ENCODE data around the gene ODAD2.
"Not testable (repeated sequence)": the region's sequence is repeated elsewhere in the genome, so short reads cannot be mapped to it uniquely, and the experiment has no call there.

Gene ODAD2, protein sequence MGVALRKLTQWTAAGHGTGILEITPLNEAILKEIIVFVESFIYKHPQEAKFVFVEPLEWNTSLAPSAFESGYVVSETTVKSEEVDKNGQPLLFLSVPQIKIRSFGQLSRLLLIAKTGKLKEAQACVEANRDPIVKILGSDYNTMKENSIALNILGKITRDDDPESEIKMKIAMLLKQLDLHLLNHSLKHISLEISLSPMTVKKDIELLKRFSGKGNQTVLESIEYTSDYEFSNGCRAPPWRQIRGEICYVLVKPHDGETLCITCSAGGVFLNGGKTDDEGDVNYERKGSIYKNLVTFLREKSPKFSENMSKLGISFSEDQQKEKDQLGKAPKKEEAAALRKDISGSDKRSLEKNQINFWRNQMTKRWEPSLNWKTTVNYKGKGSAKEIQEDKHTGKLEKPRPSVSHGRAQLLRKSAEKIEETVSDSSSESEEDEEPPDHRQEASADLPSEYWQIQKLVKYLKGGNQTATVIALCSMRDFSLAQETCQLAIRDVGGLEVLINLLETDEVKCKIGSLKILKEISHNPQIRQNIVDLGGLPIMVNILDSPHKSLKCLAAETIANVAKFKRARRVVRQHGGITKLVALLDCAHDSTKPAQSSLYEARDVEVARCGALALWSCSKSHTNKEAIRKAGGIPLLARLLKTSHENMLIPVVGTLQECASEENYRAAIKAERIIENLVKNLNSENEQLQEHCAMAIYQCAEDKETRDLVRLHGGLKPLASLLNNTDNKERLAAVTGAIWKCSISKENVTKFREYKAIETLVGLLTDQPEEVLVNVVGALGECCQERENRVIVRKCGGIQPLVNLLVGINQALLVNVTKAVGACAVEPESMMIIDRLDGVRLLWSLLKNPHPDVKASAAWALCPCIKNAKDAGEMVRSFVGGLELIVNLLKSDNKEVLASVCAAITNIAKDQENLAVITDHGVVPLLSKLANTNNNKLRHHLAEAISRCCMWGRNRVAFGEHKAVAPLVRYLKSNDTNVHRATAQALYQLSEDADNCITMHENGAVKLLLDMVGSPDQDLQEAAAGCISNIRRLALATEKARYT

DNA sequence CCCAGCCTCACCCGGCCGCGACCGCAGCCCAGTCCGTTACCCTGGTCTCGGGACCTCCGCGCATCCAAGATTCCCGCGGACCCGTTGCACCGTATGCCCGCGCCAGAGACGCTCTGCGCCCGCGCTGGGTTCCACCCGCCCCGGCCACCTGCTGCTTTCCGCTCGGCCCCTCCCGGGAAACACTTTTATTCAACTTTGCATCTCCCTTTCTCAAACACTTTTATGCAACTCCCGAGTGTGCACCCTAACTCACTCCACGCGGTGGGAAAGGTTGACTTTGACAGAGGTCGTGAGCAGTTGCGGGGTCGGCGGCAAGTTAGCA is at the start of gene ODAD2:
Gene ODAD2, minus strand, starts transcription at position 126 of the 322 bp plus-strand sequence. CDS start 3,937 bp downstream, outside the sequence.
- DNase-seq, result no peak

DNA sequence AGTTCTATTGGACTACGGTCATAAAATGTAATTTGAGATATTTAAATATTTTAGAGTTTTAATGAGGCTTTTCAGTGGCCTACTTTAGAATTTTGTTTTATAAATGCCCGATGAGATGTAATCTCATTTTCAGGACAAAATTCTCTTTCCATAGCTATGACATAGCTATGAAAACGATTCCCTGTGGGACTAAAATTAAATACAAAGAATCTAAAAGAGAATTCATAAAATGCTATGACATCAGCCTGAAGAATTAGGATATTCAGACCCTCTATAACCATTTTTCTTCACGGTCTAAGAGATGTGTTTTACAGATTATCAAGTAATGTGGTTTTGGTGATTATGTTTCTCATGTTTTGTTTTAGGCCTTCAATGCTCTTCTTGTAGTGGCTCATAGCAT is 48.2 kb upstream of the ODAD2 start:
- no peak for DNase-seq

DNA sequence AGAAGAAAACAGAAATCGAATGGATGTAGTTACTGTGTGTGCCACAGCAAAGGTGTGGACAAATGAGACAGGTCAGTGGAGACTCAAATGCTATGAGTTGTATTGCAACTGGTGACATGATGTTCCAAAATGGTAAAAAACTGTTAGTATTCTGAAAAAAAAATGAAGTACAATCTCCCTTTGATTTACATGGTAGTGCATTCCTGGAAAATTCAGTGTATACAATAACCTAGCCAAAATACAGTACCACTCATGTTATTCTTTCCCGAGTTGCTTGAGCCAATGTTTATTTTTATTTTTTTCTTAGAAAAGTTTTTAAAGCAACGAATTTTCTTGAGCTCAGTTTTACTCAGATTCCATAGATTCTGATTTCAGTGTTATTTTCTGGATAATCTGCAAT is 47.7 kb upstream of the ODAD2 start:
- DNase-seq, result no peak

DNA sequence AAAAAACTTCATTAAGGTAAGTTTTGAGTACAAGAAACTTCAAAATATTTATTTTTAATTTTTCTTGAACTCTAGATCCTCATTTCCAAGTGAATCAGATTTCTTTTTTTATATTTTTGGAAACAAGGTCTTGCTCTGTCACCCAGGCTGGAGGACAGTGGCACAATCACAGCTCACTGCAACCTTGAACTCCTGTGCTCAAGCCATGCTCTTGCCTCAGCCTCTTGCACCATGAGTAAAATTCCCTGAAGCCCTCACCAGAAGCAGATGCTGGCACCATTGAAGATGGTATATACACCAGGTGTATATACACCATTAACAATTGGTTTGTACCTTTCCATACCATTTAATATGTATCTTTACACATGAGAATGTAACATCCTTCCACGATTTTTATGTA is 45.1 kb upstream of the ODAD2 start:
- DNase-seq, result no peak

DNA sequence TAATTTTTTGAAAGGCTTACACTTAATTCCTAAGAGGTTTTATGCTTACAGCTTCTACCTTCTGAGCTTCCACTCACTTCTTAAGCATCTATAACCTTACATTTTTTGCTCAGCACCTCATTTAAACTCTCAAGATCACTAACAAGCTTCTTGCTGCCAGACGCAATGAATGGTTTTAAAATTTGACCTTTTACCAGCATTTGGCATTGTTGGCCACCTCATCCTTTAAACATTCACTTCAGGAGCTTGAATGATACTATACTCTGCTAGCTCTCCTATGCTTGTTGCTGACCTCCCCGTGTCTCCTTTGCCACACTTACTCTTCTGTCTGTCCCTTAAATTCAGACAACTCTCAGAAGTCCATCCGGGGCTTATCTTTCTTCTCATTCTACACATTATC is 37.7 kb upstream of the ODAD2 start:
- no peak for DNase-seq

DNA sequence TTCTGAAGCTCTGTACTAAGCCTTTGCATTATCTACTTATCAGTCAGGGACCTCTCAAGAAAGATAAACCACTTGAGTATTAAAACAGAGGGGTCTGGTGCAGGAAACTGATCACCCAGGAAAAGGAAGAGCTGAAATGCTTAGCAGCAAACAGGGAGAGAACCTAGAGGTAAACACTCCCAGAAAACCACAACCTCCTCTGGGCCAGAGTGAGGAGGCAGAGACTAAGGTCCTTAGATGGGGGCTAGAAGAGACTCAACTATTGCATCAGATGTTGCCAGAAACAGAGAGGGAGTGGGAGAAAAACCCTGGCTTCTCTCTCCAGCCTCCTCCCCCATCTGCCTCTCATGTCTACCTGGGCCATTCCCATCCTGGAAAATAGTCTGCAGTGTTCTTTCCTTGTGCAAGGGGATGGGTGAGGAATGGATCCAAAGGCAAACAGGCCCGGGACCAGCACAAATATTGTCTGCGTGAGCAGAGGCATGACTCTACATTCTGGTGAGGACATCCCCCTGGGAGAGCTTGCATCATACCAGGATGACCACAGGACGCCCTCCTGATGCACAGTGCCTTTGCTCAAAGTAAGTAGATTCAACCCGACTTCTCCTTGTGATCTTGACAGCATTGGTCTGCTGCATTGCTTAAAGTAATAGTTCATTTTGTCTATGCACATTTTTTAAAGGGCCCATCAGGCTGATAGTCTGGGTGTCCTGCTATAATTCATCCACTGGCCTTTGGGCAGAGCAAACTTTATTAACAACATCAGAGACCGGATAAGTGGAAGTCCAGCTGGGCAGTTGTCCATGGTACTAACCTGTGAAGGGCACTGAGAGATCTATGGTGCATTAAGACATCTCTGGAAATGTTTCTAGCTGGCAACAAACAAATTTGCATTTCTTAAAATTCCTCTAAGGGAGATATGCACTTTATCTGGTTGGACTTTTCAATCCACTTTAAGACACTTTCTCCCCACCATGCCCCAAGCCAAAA is 22.4 kb upstream of the ODAD2 start:
- DNase-seq, result no peak

DNA sequence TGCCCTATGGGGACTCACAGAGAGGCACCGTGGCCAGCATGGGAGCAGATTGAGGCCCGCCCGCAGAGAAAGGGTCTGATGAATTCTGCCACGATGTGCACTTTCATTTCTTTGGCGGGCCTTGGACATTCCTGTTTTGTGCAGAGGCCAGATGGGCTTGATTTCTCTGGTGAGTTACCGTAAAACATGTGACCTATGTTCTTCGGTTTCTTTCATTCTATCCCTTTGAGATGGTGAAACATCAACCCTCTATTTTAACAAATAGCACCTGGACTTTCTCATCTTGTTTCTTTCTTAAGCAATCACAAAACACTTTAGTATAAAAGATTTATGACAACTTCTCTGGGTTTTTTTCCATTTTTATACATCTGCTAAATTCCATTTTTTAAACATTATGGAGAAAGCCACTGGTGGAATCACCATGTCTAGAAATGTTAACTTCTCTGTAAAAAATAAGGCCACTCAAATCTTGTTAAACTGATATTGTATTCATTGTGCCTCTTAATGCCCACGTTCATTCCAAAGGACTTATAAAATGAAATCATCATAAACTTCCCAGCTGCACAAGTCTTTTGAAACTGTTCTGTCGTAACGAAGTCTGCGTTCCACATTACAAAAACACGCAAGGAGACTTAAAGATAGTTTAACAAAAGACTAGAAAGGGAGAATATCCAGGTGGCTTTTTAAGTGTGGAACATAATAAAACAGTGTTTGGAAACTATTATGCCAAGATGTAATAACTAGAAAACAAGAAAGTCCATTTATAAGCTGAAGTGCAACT is 21.4 kb upstream of the ODAD2 start:
- no peak for DNase-seq

DNA sequence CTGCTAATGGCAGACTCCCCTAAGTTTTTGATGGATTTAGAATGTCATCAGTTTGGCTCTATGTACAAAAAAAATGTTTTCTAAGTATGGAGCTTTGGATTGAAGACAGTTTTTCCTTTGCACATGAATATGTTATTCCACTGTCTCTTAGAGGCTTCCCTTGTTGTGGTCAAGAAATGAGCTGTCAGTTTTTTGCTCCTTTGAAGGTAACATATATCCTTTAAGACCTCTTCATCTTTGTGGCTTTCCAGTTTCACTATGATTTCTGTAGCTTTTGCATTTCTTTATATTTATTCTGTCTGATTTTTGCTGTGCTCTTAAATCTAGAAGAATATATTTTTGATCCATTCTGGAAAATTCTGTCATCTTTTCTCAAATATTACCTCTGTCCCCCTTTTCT is 15.8 kb upstream of the ODAD2 start:
- no peak for DNase-seq

DNA sequence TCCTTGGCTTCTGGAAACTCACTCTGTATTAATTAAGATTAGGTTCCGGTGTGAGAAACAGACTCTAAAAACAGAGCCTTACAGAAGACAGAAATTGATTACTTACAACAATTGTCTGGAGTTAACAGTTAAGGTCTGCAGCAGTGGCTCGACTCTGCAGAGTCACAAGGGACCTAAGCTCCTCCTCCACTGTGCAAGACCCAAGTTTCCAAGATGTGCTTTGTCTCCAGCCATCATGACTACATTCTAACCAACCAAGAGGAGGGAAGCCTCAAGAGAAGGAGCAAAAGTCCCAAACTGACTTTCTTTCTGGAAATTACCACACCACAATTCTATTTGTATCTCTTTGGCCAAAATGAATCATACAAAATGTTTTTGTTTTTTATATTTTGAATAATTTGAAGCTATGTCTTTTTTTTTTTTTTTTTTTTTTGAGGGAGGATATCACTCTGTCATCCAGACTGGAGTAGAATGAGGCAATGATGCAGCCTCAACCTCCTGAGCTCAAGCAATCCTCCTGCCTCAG is 14.2 kb upstream of the ODAD2 start:
- DNase-seq, result no peak

DNA sequence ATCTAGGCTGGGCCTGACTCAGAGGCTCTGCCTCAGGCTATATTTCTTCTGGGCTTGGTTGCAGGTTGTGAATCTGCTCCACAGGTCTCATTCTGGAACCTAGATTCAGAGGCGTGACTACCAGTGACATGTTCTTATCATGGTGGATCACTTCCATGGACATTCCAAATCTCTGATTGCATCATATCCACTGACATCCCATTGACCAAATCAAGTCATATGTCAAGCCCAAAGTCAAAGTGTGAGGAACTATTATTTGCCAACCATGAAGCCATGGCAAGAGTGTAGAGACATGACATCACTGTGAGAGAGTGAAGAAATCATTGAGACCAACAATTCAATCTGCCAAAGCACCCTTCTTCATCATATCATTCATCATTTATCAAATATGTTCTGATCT is 11.9 kb upstream of the ODAD2 start:
- DNase-seq, result no peak

DNA sequence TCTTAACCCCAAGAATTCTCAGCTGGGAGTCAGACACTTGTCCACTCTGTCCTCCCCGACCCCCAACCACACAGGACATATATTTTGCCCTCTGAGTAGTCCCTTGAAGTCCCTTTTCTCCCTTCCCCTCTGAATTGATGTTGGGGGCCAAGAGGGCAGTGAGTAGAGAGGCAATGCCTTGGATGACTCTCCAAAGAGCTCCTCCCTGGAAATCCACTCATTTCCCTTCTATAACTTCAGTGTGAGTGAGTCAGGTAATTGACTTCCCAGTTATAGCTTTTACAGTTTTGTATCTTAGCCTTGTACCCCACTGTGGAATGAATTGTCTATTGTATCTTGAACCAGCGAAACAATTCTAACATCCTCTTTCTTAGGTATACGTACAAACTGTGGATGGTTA is 9.2 kb upstream of the ODAD2 start:
- DNase-seq, result peak; percentile 70

DNA sequence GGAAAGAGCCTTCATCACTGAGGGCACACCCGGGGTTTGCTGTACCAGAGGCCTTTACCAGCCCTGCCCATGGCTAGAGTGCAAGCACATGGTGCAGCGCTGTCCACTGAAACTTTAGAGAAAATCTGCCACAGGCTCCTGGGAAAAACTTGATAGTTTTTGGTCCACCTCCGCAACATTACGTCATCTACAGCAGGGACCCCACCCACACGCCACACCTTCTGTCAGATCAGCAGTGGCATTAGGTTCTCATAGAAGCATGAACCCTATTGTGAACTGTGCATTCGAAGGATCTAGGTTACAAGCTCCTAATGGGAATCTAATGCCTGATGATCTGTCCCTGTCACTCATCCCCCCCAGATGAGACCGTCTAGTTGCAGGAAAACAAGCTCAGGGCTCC is 2.5 kb upstream of the ODAD2 start:
- DNase-seq, result no peak

DNA sequence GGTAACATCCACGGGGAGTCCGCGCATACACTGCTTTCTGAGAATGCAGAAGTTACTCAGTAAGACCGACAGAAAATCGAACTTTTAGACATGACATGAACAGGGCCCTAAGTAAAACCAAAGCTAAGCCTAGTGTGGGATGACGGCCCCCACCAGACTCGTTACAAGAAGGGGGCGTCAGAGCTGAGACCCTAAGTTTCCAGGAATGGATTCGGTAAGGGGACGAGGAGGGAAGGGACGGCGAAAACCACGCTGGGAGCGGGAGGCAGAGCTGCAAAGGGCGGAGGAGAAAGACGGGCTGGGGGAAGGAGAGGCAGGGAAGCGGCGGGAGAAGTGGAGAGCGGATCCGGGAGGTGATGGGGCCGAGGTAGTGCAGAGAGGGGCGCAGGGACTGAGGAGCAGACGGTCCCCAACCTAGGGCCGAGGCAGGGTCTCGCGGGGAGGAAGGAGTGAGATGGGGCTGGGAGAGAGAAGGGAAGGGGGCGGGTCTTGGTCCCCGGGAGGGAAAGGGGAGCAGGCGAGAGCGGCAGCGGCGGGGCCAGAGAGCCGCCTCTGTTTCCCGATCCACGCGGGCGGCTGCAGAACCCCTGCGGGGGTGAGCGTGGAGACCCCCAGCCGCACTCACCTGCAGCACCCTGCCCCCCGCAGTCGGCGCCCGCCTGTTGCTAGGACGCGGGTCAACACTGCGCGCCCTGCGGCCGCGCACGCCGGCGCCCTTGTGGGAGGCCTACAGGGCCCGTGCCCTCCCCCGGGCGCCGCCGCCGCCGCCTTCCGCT is 513 bp downstream of the ODAD2 start:
- DNase-seq, result peak; percentile 98

DNA sequence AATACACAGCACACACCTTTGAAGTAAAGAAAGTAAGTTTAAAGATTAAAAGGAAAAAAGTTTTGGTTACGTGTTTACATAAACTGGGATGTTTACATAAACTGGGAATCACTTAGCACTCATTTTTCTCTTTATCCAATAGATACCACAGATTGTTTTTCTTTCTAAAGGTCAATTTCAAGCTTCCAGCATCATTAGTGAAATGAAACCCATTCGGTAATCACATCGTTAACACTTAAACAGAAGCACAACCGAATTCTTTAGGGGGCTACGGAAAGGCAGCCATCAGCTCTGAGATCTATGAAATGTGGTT is 1.1 kb downstream of the ODAD2 start:
- DNase-seq, result no peak

DNA sequence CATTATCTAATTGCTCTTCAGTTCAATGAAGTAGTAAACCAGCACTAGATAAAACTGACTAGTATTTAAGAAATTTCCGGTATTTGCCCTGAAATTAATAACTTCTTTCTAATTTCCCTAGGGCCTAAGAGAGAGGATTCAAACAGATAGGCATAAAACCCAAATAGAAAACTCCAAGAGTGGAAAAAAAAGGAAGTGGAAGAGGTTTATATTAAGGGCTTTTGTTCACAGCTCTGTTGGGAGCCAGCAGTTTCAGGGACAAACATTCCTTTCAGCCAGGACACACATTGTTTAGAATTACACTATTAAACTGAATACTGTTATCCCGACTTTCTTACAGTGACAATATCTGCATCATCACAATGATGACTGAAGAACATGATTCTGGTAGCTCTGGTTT is 3.6 kb downstream of the ODAD2 start:
- DNase-seq, result no peak

DNA sequence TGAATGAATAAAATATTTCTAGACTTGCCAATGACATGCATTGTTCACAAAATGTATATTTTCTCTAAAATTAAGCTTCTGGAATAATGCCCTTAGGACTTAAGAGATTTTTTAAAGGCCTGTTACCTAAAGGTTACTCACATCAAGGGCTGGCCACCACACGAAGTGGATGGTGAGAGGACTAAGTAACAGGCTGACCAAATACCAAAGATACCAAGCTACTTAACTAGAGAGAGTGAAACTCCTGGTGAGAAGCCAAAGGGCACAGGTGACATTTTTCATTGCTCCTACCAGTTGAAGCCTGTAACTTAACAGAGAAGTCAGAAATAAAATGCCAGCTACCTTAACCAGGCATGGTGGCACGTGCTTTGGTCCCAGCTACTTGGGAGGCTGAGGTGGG is 9.5 kb downstream of the ODAD2 start:
- not testable (repeated sequence) for DNase-seq

DNA sequence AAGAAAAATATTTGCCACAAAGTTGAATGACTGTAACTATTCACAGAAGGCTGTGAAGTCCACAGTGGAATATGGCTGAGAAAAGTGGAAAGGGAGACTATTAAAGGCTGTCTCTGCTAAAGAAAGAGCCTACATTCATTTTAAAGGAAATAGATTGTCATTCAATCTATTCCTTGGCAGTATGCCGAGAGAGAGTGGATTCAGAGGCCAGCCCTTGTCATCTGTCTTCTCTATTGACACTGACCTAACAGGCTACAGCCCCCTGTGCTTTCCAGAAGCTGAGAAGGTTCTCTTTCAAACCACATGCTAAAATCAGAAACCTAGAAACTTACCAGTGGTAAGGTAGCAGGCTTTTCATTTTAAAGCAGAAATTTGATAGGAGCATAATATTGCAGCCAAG is 12.1 kb downstream of the ODAD2 start:
- DNase-seq, result no peak

DNA sequence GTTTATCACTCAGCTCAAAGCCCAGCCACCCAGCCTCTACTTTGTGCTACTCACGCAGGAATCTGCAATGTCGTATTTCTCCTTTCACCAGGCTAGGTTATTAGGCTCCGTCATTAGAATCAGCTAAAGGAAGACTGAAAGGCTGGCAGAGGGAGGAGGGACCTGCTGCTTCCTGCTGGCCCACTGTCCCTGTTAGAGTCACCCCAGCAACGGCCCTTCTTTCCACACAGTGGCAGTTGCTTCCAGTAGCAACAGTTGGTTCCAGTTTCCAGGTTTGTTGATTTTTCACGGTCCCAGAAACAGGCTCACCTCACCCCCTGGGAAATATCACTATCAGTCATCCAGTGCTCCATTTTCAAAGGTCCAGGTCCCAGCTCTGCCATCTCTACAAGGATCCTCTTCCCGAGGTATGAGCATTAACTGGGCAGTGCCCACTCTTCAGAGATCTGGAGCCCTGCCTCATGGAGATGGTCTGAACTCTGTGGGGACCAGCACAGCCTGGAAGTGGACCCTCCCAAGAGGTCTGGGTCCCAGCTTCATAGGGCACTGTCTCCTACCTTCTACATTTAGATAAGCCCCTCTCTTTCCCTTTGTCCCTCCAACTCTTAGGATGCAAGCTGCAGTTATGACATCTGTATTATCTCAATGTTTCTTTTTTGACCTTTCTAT is 15.9 kb downstream of the ODAD2 start:
- no peak for DNase-seq

DNA sequence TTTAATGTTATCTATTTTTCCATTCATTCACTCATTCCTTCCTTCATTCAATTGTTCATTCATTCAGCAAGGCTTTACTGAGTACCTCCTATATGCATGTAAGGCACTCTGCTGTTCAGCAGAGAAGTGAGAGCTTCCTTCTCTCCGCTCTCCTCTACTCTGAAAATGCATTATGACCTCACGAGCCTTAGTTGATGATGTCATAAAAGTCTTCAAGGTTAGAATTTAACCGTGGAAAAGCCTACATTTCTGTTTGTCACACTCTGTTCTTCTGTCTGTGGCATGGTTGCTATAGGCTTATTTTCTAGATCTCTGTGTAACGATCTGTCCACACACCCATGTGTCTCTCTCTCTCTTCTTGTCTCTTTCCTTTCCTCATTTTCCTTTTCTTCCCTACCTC is 17.1 kb downstream of the ODAD2 start:
- no peak for DNase-seq

DNA sequence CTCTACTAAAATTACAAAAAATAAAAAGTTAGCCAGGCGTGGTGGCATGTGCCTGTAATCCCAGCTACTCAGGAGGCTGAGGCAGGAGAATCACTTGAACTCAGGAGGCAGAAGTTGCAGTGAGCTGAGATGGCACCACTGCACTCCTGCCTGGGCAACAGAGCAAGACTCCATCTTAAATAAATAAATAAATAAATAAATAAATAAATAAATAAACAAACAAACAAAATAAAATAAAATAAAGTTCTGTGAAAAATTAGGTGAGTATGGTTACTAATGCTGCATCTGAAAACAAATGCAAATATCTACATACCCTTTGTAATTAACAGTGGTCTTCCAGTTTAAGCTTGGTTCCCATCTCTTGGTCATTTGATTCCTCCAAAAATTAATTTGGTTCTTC is 28.1 kb downstream of the ODAD2 start:
- DNase-seq, result not testable (repeated sequence)
